ENCODE results near the gene LARGE1. TPM values are rescaled to one million over a fixed set of nuclear protein-coding genes. Genes with fewer than 3 reads are reported as not detected.

Gene LARGE1
- total RNA-seq, 1 experiment from 2014 or later = 5.2 TPM

DNA sequence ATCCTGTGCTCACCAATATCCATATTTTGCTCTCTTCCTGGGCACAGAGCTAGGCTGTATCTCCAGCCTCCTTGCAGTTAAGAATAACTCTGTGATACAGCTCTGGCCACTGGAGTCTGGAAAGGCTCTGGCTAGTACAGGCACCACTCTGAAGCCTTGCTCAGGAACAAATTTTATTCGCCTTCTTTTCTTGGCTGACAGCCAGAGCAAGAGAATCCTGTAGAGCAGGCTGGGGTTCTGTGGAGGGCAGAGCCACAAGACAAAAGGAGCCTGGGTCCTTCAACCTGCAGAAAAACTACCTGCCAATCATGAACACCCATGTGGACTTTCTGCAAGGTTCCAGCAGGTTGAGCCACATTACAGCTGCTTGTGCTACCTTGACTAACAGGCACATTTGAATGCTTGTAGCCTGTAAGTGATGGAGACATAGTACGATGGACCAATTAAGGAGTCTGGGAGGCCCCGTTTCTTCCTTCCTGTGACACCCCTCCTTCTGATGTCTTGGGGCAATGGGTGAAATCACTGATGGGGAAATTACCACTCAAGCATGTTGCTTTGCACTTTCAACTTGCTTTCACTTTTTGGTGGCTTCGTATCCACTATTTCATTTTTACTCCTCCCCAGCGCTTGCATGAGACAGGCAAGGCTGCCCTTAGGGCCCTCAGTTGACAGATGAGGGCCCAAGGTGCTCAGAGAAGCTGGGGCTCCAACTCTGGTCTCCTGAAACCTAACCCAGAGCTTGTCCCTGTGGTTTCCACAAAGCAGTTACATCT lies 594.9 kb downstream of the LARGE1 start:
- Mint-ChIP-seq H3K9me3 (ENCODE audit: unreplicated experiment) (no peaks in the 10 kb centered on the region), H3K36me3 (ENCODE audit: insufficient read depth, unreplicated experiment) (no peaks in the 10 kb centered on the region), H3K4me3 (ENCODE audit: unreplicated experiment) (no peak overlapping the region), H3K4me1 (ENCODE audit: insufficient read depth, unreplicated experiment) (no peaks in the 10 kb centered on the region), H3K27ac (ENCODE audit: low read depth, unreplicated experiment) (no peak overlapping the region), H3K27me3 (ENCODE audit: insufficient read depth, unreplicated experiment) (no peaks in the 10 kb centered on the region)
- CTCF ChIA-PET = interaction anchor here (1.2 to 1.6 kb wide), 2 partner anchors 24 to 253 kb away, joined by 3 to 4 read pairs; no protein-coding TSS in a partner anchor
- DNase-seq (ENCODE audit: unreplicated experiment) = no peak
- TF ChIP-seq, protein P1, sequence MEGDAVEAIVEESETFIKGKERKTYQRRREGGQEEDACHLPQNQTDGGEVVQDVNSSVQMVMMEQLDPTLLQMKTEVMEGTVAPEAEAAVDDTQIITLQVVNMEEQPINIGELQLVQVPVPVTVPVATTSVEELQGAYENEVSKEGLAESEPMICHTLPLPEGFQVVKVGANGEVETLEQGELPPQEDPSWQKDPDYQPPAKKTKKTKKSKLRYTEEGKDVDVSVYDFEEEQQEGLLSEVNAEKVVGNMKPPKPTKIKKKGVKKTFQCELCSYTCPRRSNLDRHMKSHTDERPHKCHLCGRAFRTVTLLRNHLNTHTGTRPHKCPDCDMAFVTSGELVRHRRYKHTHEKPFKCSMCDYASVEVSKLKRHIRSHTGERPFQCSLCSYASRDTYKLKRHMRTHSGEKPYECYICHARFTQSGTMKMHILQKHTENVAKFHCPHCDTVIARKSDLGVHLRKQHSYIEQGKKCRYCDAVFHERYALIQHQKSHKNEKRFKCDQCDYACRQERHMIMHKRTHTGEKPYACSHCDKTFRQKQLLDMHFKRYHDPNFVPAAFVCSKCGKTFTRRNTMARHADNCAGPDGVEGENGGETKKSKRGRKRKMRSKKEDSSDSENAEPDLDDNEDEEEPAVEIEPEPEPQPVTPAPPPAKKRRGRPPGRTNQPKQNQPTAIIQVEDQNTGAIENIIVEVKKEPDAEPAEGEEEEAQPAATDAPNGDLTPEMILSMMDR (IDR thresholded peaks at IDR 0.05; ENCODE audit: unreplicated experiment) = no peak
- intact Hi-C loops (cut with micrococcal nuclease) = no loop called here
- BruUV-seq (replicated peaks) = no TSS peak
- POLR2A ChIA-PET = no interaction called here

DNA sequence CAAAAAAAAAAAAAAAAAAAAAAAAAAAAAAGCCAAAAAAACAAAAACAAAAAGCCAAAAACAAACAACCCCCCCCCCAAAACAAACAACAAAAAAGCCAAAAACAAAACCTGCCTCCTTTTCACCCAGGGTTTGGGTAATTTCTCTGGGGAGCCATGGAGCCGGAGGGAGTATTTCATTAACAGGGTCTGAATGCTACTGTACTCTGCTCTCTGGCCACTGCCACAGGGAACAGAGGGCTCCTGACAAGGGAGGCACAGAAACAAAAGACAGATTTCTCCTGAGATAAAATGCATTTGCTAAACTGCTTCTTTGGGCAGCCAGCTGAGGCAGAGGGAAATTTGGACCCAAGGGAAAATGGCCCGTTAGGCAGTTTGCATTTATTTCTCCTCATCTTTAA lies 596.0 kb downstream of the LARGE1 start:
- CTCF ChIA-PET = interaction anchor here (0.6 to 1.2 kb wide), 3 partner anchors 9 to 304 kb away, joined by 3 to 4 read pairs (median 3); no protein-coding TSS in a partner anchor
- no peak overlapping the region for H3K4me3 Mint-ChIP-seq (ENCODE audit: unreplicated experiment)

DNA sequence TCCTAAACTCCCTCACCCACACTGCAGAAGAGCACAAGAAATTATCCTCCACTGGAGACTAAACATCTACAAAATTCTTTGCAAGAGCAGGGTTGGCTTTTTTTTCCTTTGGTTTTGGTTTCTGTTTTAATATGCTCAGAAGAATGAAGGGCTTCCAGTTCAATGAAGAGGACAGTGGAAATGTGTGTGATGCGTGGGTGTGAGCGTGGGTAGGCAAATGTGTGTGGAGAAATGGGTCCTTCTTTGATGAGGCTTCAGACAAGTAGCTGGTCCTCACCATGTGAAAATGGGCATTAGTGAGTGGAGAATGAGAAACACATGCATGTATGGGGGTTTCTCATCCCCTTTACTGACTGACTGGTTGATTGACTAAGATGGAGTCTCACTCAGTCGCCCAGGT lies 598.8 kb downstream of the LARGE1 start:
- H3K4me1 Mint-ChIP-seq (ENCODE audit: insufficient read depth, unreplicated experiment) = no peaks in the 10 kb centered on the region

More for the DNA sequence above, 596.0 kb downstream of the LARGE1 start:
- intact Hi-C loops (cut with micrococcal nuclease) = no loop called here
- BruUV-seq (replicated peaks) = no TSS peak
- no peak for DNase-seq (ENCODE audit: unreplicated experiment)
- Mint-ChIP-seq H3K4me1 (ENCODE audit: insufficient read depth, unreplicated experiment) (no peaks in the 10 kb centered on the region), H3K27me3 (ENCODE audit: insufficient read depth, unreplicated experiment) (no peaks in the 10 kb centered on the region), H3K27ac (ENCODE audit: low read depth, unreplicated experiment) (no peak overlapping the region), H3K9me3 (ENCODE audit: unreplicated experiment) (no peaks in the 10 kb centered on the region), H3K36me3 (ENCODE audit: insufficient read depth, unreplicated experiment) (no peaks in the 10 kb centered on the region)
- POLR2A ChIA-PET = no interaction called here
- TF ChIP-seq, protein P1 (IDR thresholded peaks at IDR 0.05; ENCODE audit: unreplicated experiment) = no peak

DNA sequence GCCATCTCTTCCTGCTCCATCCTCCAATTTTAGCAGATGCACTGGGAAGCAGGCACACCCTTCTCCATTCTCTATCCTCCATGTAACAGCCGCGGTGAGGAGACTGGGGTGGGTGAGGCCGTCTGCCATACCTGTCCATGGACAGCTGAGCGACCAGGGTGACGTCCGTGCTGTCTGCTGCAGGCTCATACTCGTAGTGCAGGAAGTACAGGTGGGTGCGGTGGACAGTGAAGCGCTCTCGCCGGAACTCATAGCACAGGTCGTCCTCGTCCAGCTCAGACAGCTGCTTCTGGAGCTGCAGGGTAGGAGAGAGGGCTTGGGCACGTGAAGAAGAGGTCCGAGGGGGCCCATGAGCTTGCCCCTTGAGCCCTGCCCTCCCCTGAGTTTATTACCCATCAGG lies 604.3 kb downstream of the LARGE1 start:
- POLR2A ChIA-PET = no interaction called here
- no peaks in the 10 kb centered on the region for H3K27me3 Mint-ChIP-seq (ENCODE audit: insufficient read depth, unreplicated experiment)
- CTCF ChIA-PET = interaction anchor here (0.6 to 2.6 kb wide), 3 partner anchors 14 to 756 kb away, joined by 3 to 17 read pairs (median 3); no protein-coding TSS in a partner anchor
- intact Hi-C loops (cut with micrococcal nuclease) = no loop called here
- BruUV-seq (replicated peaks) = no TSS peak
- H3K4me3 Mint-ChIP-seq (ENCODE audit: unreplicated experiment) = no peak overlapping the region
- DNase-seq (ENCODE audit: unreplicated experiment) = no peak
- no peaks in the 10 kb centered on the region for H3K4me1 Mint-ChIP-seq (ENCODE audit: insufficient read depth, unreplicated experiment)
- no peak overlapping the region for H3K27ac Mint-ChIP-seq (ENCODE audit: low read depth, unreplicated experiment)
- peaks cover 5% of the 10 kb centered on the region for H3K36me3 Mint-ChIP-seq (ENCODE audit: insufficient read depth, unreplicated experiment)
- H3K9me3 Mint-ChIP-seq (ENCODE audit: unreplicated experiment) = peaks cover 5% of the 10 kb centered on the region
- TF ChIP-seq, protein P1 (IDR thresholded peaks at IDR 0.05; ENCODE audit: unreplicated experiment) = no peak

More for the DNA sequence above, 598.8 kb downstream of the LARGE1 start:
- H3K27ac Mint-ChIP-seq (ENCODE audit: low read depth, unreplicated experiment) = no peak overlapping the region
- H3K4me3 Mint-ChIP-seq (ENCODE audit: unreplicated experiment) = no peak overlapping the region
- ChIA-PET POLR2A (no interaction called here), CTCF (interaction anchor here (2.5 kb wide), 1 partner anchor 19 kb away, joined by 8 read pairs; no protein-coding TSS in a partner anchor)
- no peak for DNase-seq (ENCODE audit: unreplicated experiment)
- no peaks in the 10 kb centered on the region for H3K27me3 Mint-ChIP-seq (ENCODE audit: insufficient read depth, unreplicated experiment)
- no peaks in the 10 kb centered on the region for H3K36me3 Mint-ChIP-seq (ENCODE audit: insufficient read depth, unreplicated experiment)
- no TSS peak for BruUV-seq (replicated peaks)
- intact Hi-C loops (cut with micrococcal nuclease) = no loop called here
- TF ChIP-seq, protein P1 (IDR thresholded peaks at IDR 0.05; ENCODE audit: unreplicated experiment) = no peak
- H3K9me3 Mint-ChIP-seq (ENCODE audit: unreplicated experiment) = peaks cover 5% of the 10 kb centered on the region

All from MCF 10A (cell line).